H1 (cell line): ENCODE data around the gene BTBD9. TPM values are rescaled to one million over a fixed set of nuclear protein-coding genes. Genes with fewer than 3 reads are reported as not detected.

Source experiments
- CTCF ChIA-PET: fragments of 300-600 bp; sonication (Branson Sonifier 250); formaldehyde crosslinking; loops from one replicate; lab custom pipeline; 2021; ENCODE audit not compliant: partially characterized antibody; lab: Charles Lee
- POLR2A ChIA-PET: fragments of 300-600 bp; sonication (Branson Sonifier 250); formaldehyde crosslinking; loops from one replicate; lab custom pipeline; 2021; ENCODE audit warnings: inconsistent platforms; ENCODE audit not compliant: partially characterized antibody; lab: Charles Lee
- DNase-seq, 2 experiments: peaks; one replicate each; pipeline versions ENCODE4 v3.0.0 to v3.0.0-alpha.2; 2010 to 2022; ENCODE audit warnings: low spot score in 2 of 2, low read depth in 1 of 2, mixed read lengths in 1 of 2
- FAIRE-seq: peaks from 2 replicates; lab custom pipeline; 2011; peaks lifted over from hg19 to GRCh38; lab: Jason Lieb, UNC
- H2AFZ ChIP-seq: 2 replicates; pipeline ENCODE4 v1.8.1; 2012; ENCODE audit warnings: low read length, inconsistent platforms
- H2AK5ac ChIP-seq: 2 replicates; pipeline ENCODE4 v1.6.1; 2013; ENCODE audit warnings: low read depth, low read length
- H2BK120ac ChIP-seq: replicated peaks from 2 replicates; pipeline ENCODE3; 2013; ENCODE audit warnings: low read depth, low read length, inconsistent platforms
- H2BK12ac ChIP-seq: 2 replicates; pipeline ENCODE4 v1.6.1; 2013; ENCODE audit warnings: low read depth, low read length
- H2BK15ac ChIP-seq: 2 replicates; pipeline ENCODE4 v1.6.1; 2013; ENCODE audit warnings: low read length
- H2BK20ac ChIP-seq: 2 replicates; pipeline ENCODE4 v1.6.1; 2013; ENCODE audit warnings: low read length
- H2BK5ac ChIP-seq: 2 replicates; pipeline ENCODE4 v1.6.1; 2013; ENCODE audit warnings: low read depth, low read length
- H3K14ac ChIP-seq: 2 replicates; pipeline ENCODE4 v1.6.1; 2013; ENCODE audit warnings: inconsistent platforms; ENCODE audit not compliant: insufficient read length
- H3K18ac ChIP-seq: 2 replicates; pipeline ENCODE4 v1.6.1; 2013; ENCODE audit warnings: low read length; ENCODE audit errors: extremely low read depth
- H3K23ac ChIP-seq: 2 replicates; pipeline ENCODE4 v1.6.1; 2013; ENCODE audit warnings: inconsistent platforms; ENCODE audit not compliant: insufficient read length
- H3K23me2 ChIP-seq: 2 replicates; pipeline ENCODE4 v1.6.1; 2013; ENCODE audit warnings: low read depth, low read length
- H3K27ac ChIP-seq: 2 replicates; pipeline ENCODE4 v1.6.1; 2011; ENCODE audit warnings: low read depth, low read length, inconsistent platforms
- H3K27me3 ChIP-seq, 4 experiments: replicated peaks in 1 of 4; 1 replicate in 1 of 4; 2 replicates in 3 of 4; pipeline versions ENCODE4 v1.6.1 to v1.8.1; 2011 to 2013; ENCODE audit warnings: low read length in 3 of 4, mild to moderate bottlenecking in 3 of 4, inconsistent platforms in 2 of 4, mixed read lengths in 2 of 4, moderate library complexity in 1 of 4; ENCODE audit not compliant: control insufficient read depth in 3 of 4, insufficient read depth in 3 of 4; ENCODE audit errors: extremely low read depth in 1 of 4
- H3K36me3 ChIP-seq, 4 experiments: 2 replicates each; pipeline versions ENCODE4 v1.6.1 to v1.8.1; 2011 to 2013; ENCODE audit warnings: mild to moderate bottlenecking in 4 of 4, low read length in 3 of 4, moderate library complexity in 2 of 4, control low read depth in 1 of 4, inconsistent platforms in 1 of 4; ENCODE audit not compliant: insufficient read depth in 4 of 4, control insufficient read depth in 2 of 4
- H3K4ac ChIP-seq: replicated peaks from 2 replicates; pipeline ENCODE3; 2013; ENCODE audit warnings: low read length, low read depth, mixed read lengths, inconsistent platforms; ENCODE audit not compliant: insufficient read length
- H3K4me1 ChIP-seq, 4 experiments: replicated peaks in 1 of 4; 1 replicate in 1 of 4; 2 replicates in 3 of 4; pipeline versions ENCODE4 v1.6.1 to v1.8.1; 2011 to 2013; ENCODE audit warnings: low read length in 3 of 4, inconsistent platforms in 2 of 4, mixed read lengths in 1 of 4; ENCODE audit not compliant: insufficient read depth in 4 of 4, control insufficient read depth in 3 of 4
- H3K4me2 ChIP-seq, 2 experiments: 2 replicates each; pipeline versions ENCODE4 v1.6.1 to v1.8.1; 2011 to 2013; ENCODE audit warnings: low read depth in 2 of 2, low read length in 2 of 2, control low read depth in 1 of 2, inconsistent platforms in 1 of 2, mild to moderate bottlenecking in 1 of 2; ENCODE audit not compliant: insufficient read depth in 1 of 2
- H3K4me3 ChIP-seq, 4 experiments: fragments of 200-600, 300-600 bp in 1 of 4; sonication (generic), shearing (Covaris generic), sonication (Bioruptor Twin) in 1 of 4; 2 replicates each; pipeline versions ENCODE4 v1.5.1 to v1.8.1; 2011 to 2016; ENCODE audit warnings: low read length in 4 of 4, low read depth in 3 of 4, control low read depth in 2 of 4, inconsistent platforms in 2 of 4, mild to moderate bottlenecking in 2 of 4, mixed read lengths in 1 of 4, moderate library complexity in 1 of 4; ENCODE audit not compliant: insufficient read depth in 2 of 4; ENCODE audit errors: extremely low read depth in 1 of 4
- H3K56ac ChIP-seq: replicated peaks from 2 replicates; pipeline ENCODE3; 2013; ENCODE audit warnings: low read depth, mild to moderate bottlenecking, mixed read lengths, low read length, inconsistent platforms; ENCODE audit not compliant: insufficient read length
- H3K79me1 ChIP-seq: 2 replicates; pipeline ENCODE4 v1.6.1; 2013; ENCODE audit warnings: low read depth, low read length, control low read depth
- H3K79me2 ChIP-seq, 2 experiments: 2 replicates each; pipeline versions ENCODE4 v1.6.1 to v1.8.1; 2012 to 2013; ENCODE audit warnings: low read length in 2 of 2, mild to moderate bottlenecking in 2 of 2, inconsistent platforms in 1 of 2; ENCODE audit not compliant: insufficient read depth in 2 of 2, control insufficient read depth in 1 of 2
- H3K9ac ChIP-seq, 4 experiments: replicated peaks in 1 of 4; 1 replicate in 1 of 4; 2 replicates in 3 of 4; pipeline versions ENCODE4 v1.6.1 to v1.8.1; 2011 to 2013; ENCODE audit warnings: low read depth in 3 of 4, low read length in 3 of 4, control low read depth in 2 of 4, mild to moderate bottlenecking in 2 of 4, moderate library complexity in 2 of 4, inconsistent platforms in 1 of 4; ENCODE audit errors: extremely low read depth in 1 of 4
- H3K9me3 ChIP-seq, 2 experiments: 2 replicates each; pipeline versions ENCODE4 v1.6.1 to v1.8.1; 2012 to 2013; ENCODE audit warnings: mild to moderate bottlenecking in 2 of 2, moderate library complexity in 2 of 2, control low read depth in 1 of 2, inconsistent platforms in 1 of 2, low read depth in 1 of 2, low read length in 1 of 2, mixed read lengths in 1 of 2; ENCODE audit not compliant: insufficient read depth in 2 of 2
- H4K20me1 ChIP-seq, 2 experiments: replicated peaks in 1 of 2; 2 replicates each; pipeline versions ENCODE3 to v1.8.1; 2011 to 2013; ENCODE audit warnings: inconsistent platforms in 2 of 2, low read length in 2 of 2, mild to moderate bottlenecking in 1 of 2; ENCODE audit not compliant: insufficient read depth in 2 of 2, control insufficient read depth in 1 of 2
- H4K5ac ChIP-seq: 2 replicates; pipeline ENCODE4 v1.6.1; 2013; ENCODE audit warnings: low read length, low read depth, mixed read lengths, inconsistent platforms; ENCODE audit not compliant: insufficient read length
- H4K8ac ChIP-seq: 2 replicates; pipeline ENCODE4 v1.8.0; 2013; ENCODE audit warnings: mild to moderate bottlenecking, moderate library complexity, low read length, inconsistent platforms; ENCODE audit not compliant: insufficient read depth; ENCODE audit errors: extremely low read depth
- H4K91ac ChIP-seq: replicated peaks from 2 replicates; pipeline ENCODE3; 2013; ENCODE audit warnings: low read length, mixed read lengths, inconsistent platforms; ENCODE audit not compliant: insufficient read length
- WGBS, 2 experiments: shearing (Covaris generic) in 1 of 2; methylation state at CpG; one replicate each; pipeline versions ENCODE4 v1.1.6 to v1.1.7; 2013 to 2015; ENCODE audit warnings: low lambda C conversion rate in 2 of 2, mixed read lengths in 2 of 2, inconsistent platforms in 1 of 2, low coverage in 1 of 2, missing lambda C conversion rate in 1 of 2; ENCODE audit not compliant: insufficient replicate concordance in 2 of 2, insufficient coverage in 1 of 2, insufficient read length in 1 of 2; ENCODE audit errors: extremely low coverage in 1 of 2, missing lambda C conversion rate in 1 of 2; 5-methylcytosine and 5-hydroxymethylcytosine counted together
- polyA plus RNA-seq, 7 experiments: library from polyadenylated mRNA; depleted of rRNA in 3 of 7; stranded (reverse) in 5 of 7; unstranded in 2 of 7; fragments of >200 nt in 5 of 7; fragments of 200-250 nt in 2 of 7; gene quantifications; 1 replicate in 5 of 7; 2 replicates in 1 of 7; 4 replicates in 1 of 7; pipeline versions ENCODE4 v1.2.1 to v1.2.3, GENCODE V29; 2011 to 2013; ENCODE audit warnings: missing spikeins in 2 of 7, mixed read lengths in 2 of 7
- total RNA-seq: library from RNA; stranded (reverse); fragmentation: NEBNext Ultra II Directional; extraction: Animal tissue kit (Norgen Biotek cat#: 25700); gene quantifications from 2 replicates; pipeline ENCODE4 v1.2.1, GENCODE V29; 2021

The BTBD9 gene
- total and polyA plus RNA-seq, 2 of the 8 experiments (the other 6 are each of a cell fraction or from before 2014, with no cell fraction given) = 0.92 to 4.1 TPM

GRCh38 chr6:38404355-38404754 lies 235.4 kb downstream of the BTBD9 start:
- Histone ChIP-seq H2BK12ac (no peak overlapping the region), H3K23ac (no peak overlapping the region), H3K4me2 (no peak overlapping the region), H2BK15ac (no peak overlapping the region), H3K18ac (no peak overlapping the region), H3K27ac (no peak overlapping the region), H2BK5ac (no peak overlapping the region), H3K36me3 (no peaks in the 10 kb centered on the region), H3K14ac (no peak overlapping the region), H2AK5ac (no peak overlapping the region), H4K8ac (no peak overlapping the region), H2BK20ac (no peak overlapping the region), H3K27me3 (no peaks in the 10 kb centered on the region), H2BK120ac (no peak overlapping the region), H3K56ac (no peak overlapping the region), H4K5ac (no peak overlapping the region), H4K91ac (no peak overlapping the region), H4K20me1 (no peaks in the 10 kb centered on the region), H3K9ac (no peak overlapping the region), H3K79me2 (no peaks in the 10 kb centered on the region), H3K79me1 (no peaks in the 10 kb centered on the region), H3K4me3 (no peak overlapping the region), H3K4ac (no peak overlapping the region), H3K23me2 (no peaks in the 10 kb centered on the region), H3K9me3 (no peaks in the 10 kb centered on the region), H3K4me1 (no peaks in the 10 kb centered on the region), H2AFZ (no peak overlapping the region)
- ChIA-PET POLR2A (interaction anchor here (0.6 to 1.4 kb wide), 2 partner anchors 8 to 127 kb away, joined by 3 read pairs; no protein-coding TSS in a partner anchor), CTCF (interaction anchor here (0.7 kb wide), 1 partner anchor 127 kb away, joined by 3 read pairs; no protein-coding TSS in a partner anchor)
- DNase-seq (no peak), FAIRE-seq (no peak)
- 76% methylated on average over 2 of the region's 2 CpGs; no CpG with 5 or more reads in 1 of the 2 experiments for WGBS, 2 experiments
